GM12878 (cell line): ENCODE results near the gene CDH5. TPM values are rescaled to one million over a fixed set of nuclear protein-coding genes. Genes with fewer than 3 reads are reported as not detected.

ENCODE experiments used
- ATAC-seq: fragments of 200-7000 bp; cut with Tn5 transposase; 3 replicates; pipeline ENCODE4 v1.9.1; 2020; ENCODE audit warnings: mild to moderate bottlenecking, moderate library complexity
- BruUV-seq: library from RNA; stranded (reverse); fragments of 400-500 nt; replicated peaks from 2 replicates; lab custom pipeline; 2021; lab: Mats Ljungman, UMichigan
- CTCF ChIA-PET: fragments of 300-600 bp; sonication (Branson Sonifier 250); formaldehyde crosslinking; extraction: SDS; loops from one replicate; lab custom pipeline; 2021; ENCODE audit warnings: inconsistent platforms; lab: Yijun Ruan, JAX
- POLR2A ChIA-PET: fragments of 350-600 bp; formaldehyde crosslinking; extraction: SDS; loops from one replicate; lab custom pipeline; 2021; ENCODE audit warnings: inconsistent platforms; lab: Charles Lee
- RAD21 ChIA-PET: fragments of 300-600 bp; sonication (Branson Sonifier 250); formaldehyde crosslinking; loops from one replicate; lab custom pipeline; 2023; ENCODE audit warnings: antibody characterized with exemption; ENCODE audit not compliant: unreplicated experiment; lab: Charles Lee
- SMC1A ChIA-PET: fragments of 300-600 bp; sonication (Branson Sonifier 250); formaldehyde crosslinking; loops from one replicate; lab custom pipeline; 2023; ENCODE audit not compliant: unreplicated experiment, uncharacterized antibody; lab: Charles Lee
- DNase-seq: peaks from one replicate; pipeline ENCODE4 v3.0.0-alpha.2; 2011; ENCODE audit warnings: low read depth, low spot score
- FAIRE-seq: peaks from 3 replicates; lab custom pipeline; 2011; peaks lifted over from hg19 to GRCh38; lab: Jason Lieb, UNC
- H2AFZ ChIP-seq: 2 replicates; pipeline ENCODE4 v1.6.0; 2011; ENCODE audit warnings: low read depth, low read length, control low read depth; ENCODE audit not compliant: control insufficient read depth
- H3K27ac ChIP-seq: 2 replicates; pipeline ENCODE4 v1.5.1; 2011; ENCODE audit warnings: control low read depth; ENCODE audit not compliant: control insufficient read depth, insufficient read depth
- H3K27me3 ChIP-seq, 2 experiments: replicated peaks in 1 of 2; 2 replicates each; pipeline versions ENCODE4 v1.6.0 to v1.6.1; 2011; ENCODE audit warnings: low read length in 1 of 2; ENCODE audit not compliant: control insufficient read depth in 2 of 2, insufficient read depth in 2 of 2
- H3K36me3 ChIP-seq, 2 experiments: 2 replicates each; pipeline ENCODE4 v1.5.1; 2011; ENCODE audit warnings: low read length in 1 of 2; ENCODE audit not compliant: control insufficient read depth in 2 of 2, insufficient read depth in 2 of 2
- H3K4me1 ChIP-seq: 2 replicates; pipeline ENCODE4 v1.6.1; 2011; ENCODE audit warnings: mild to moderate bottlenecking, low read length, moderate library complexity, mixed read lengths; ENCODE audit not compliant: control insufficient read depth, insufficient read depth
- H3K4me2 ChIP-seq: 2 replicates; pipeline ENCODE4 v1.6.0; 2011; ENCODE audit warnings: control low read depth; ENCODE audit not compliant: control insufficient read depth, insufficient read depth
- H3K4me3 ChIP-seq: fragments of 200-600 bp; sonication (generic); 2 replicates; pipeline ENCODE4 v1.5.1; 2016
- H3K79me2 ChIP-seq: 2 replicates; pipeline ENCODE4 v1.6.0; 2011; ENCODE audit warnings: low read length; ENCODE audit not compliant: control insufficient read depth, insufficient read depth
- H3K9ac ChIP-seq: 2 replicates; pipeline ENCODE4 v1.8.0; 2011; ENCODE audit warnings: low read length, control low read depth, mixed read lengths; ENCODE audit not compliant: control insufficient read depth, insufficient read depth
- H3K9me3 ChIP-seq: replicated peaks from 3 replicates; pipeline ENCODE4 v1.5.1; 2011; ENCODE audit warnings: mild to moderate bottlenecking, low read length; ENCODE audit not compliant: control insufficient read depth, insufficient read depth
- H4K20me1 ChIP-seq: 2 replicates; pipeline ENCODE4 v1.6.0; 2011; ENCODE audit not compliant: control insufficient read depth, insufficient read depth
- WGBS: methylation state at CpG from one replicate; pipeline ENCODE4 v1.1.6; 2016; ENCODE audit warnings: low lambda C conversion rate; ENCODE audit not compliant: insufficient replicate concordance, insufficient coverage; ENCODE audit errors: missing lambda C conversion rate; 5-methylcytosine and 5-hydroxymethylcytosine counted together
- in situ Hi-C: fragments of 300-500 bp; cut with MboI; formaldehyde crosslinking; loops from 9 replicates; pipeline ENCODE4 v1.14.3; 2018; ENCODE audit warnings: mixed read lengths
- intact Hi-C: fragments of 100-400 bp; cut with micrococcal nuclease; formaldehyde crosslinking; loops from one replicate; pipeline ENCODE4 v1.14.2; 2022; ENCODE audit not compliant: unreplicated experiment
- polyA plus RNA-seq, 11 experiments: library from polyadenylated mRNA; depleted of rRNA in 4 of 11; unstranded in 6 of 11; stranded (reverse) in 5 of 11; fragments of >200 nt; fragmentation: Nextera tagmentation in 4 of 11; fragmentation: Illumina TruSeq in 1 of 11; extraction: Ambion mirVana in 4 of 11; extraction: Trizol in 1 of 11; gene quantifications; 1 replicate in 1 of 11; 2 replicates in 10 of 11; pipeline versions ENCODE4 v1.2.1 to v1.2.3, GENCODE V29; 2011 to 2016; ENCODE audit warnings: inconsistent platforms in 2 of 11, missing spikeins in 2 of 11, low read depth in 1 of 11
- total RNA-seq, 4 experiments: library from RNA; depleted of rRNA in 3 of 4; stranded (reverse); fragments of >200 nt in 3 of 4; fragmentation: Illumina TruSeq in 1 of 4; extraction: Trizol in 1 of 4; gene quantifications; 2 replicates each; pipeline versions ENCODE4 v1.2.1 to v1.2.3, GENCODE V29; 2013 to 2021
- TF ChIP-seq, protein P1 (sequence below): fragments of 450-650 bp; IDR thresholded peaks from 2 replicates; pipeline ENCODE4 v1.6.1; 2016; ENCODE audit warnings: mild to moderate bottlenecking, moderate library complexity, borderline replicate concordance

CDH5 gene
- total and polyA plus RNA-seq, 10 of the 15 experiments (the other 5 are each of a cell fraction or from before 2014, with no cell fraction given): not detected

DNA sequence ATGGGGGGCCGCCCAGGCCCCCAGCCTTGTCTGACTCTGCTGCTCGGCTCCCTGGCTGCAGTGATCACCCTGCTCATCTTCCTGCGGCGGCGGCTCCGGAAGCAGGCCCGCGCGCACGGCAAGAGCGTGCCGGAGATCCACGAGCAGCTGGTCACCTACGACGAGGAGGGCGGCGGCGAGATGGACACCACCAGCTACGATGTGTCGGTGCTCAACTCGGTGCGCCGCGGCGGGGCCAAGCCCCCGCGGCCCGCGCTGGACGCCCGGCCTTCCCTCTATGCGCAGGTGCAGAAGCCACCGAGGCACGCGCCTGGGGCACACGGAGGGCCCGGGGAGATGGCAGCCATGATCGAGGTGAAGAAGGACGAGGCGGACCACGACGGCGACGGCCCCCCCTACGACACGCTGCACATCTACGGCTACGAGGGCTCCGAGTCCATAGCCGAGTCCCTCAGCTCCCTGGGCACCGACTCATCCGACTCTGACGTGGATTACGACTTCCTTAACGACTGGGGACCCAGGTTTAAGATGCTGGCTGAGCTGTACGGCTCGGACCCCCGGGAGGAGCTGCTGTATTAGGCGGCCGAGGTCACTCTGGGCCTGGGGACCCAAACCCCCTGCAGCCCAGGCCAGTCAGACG, 36.2 kb downstream of the CDH5 start:
- H3K36me3 ChIP-seq: no peaks in the 10 kb centered on the region
- no peak overlapping the region for H3K4me3 ChIP-seq
- ChIA-PET CTCF (no interaction called here), SMC1A (no interaction called here), RAD21 (no interaction called here)
- peaks cover 2 to 4% of the 10 kb centered on the region in 2 experiments; a peak in 3 of 4 replicates for H3K27me3 ChIP-seq
- FAIRE-seq (no peak), ATAC-seq (no peak)
- WGBS: 63% methylated on average over 56 of the region's 61 CpGs
- H3K4me1 ChIP-seq: peaks cover 4% of the 10 kb centered on the region; the same call in 1 of the 2 replicates
- in situ Hi-C loops: no loop called here
- TF ChIP-seq, protein P1, sequence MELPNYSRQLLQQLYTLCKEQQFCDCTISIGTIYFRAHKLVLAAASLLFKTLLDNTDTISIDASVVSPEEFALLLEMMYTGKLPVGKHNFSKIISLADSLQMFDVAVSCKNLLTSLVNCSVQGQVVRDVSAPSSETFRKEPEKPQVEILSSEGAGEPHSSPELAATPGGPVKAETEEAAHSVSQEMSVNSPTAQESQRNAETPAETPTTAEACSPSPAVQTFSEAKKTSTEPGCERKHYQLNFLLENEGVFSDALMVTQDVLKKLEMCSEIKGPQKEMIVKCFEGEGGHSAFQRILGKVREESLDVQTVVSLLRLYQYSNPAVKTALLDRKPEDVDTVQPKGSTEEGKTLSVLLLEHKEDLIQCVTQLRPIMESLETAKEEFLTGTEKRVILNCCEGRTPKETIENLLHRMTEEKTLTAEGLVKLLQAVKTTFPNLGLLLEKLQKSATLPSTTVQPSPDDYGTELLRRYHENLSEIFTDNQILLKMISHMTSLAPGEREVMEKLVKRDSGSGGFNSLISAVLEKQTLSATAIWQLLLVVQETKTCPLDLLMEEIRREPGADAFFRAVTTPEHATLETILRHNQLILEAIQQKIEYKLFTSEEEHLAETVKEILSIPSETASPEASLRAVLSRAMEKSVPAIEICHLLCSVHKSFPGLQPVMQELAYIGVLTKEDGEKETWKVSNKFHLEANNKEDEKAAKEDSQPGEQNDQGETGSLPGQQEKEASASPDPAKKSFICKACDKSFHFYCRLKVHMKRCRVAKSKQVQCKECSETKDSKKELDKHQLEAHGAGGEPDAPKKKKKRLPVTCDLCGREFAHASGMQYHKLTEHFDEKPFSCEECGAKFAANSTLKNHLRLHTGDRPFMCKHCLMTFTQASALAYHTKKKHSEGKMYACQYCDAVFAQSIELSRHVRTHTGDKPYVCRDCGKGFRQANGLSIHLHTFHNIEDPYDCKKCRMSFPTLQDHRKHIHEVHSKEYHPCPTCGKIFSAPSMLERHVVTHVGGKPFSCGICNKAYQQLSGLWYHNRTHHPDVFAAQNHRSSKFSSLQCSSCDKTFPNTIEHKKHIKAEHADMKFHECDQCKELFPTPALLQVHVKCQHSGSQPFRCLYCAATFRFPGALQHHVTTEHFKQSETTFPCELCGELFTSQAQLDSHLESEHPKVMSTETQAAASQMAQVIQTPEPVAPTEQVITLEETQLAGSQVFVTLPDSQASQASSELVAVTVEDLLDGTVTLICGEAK: no peak
- TF ChIP-seq, all 136 proteins: peak for 0
- no TSS peak for BruUV-seq
- POLR2A ChIA-PET: no interaction called here
- Histone ChIP-seq H2AFZ (no peak overlapping the region), H3K9me3 (no peaks in the 10 kb centered on the region; the same call in 2 of the 3 replicates), H3K4me2 (no peak overlapping the region), H4K20me1 (no peaks in the 10 kb centered on the region), H3K9ac (no peak overlapping the region), H3K27ac (no peak overlapping the region), H3K79me2 (no peaks in the 10 kb centered on the region)
- DNase-seq: no peak
- intact Hi-C loops: no loop called here
